Nephron (organoid): ENCODE measurements around the gene C3orf18.

ENCODE experiments used
- H3K27ac Mint-ChIP-seq, 3 experiments: 2 replicates each; pipeline ENCODE4 v1.8.0; 2020; ENCODE audit warnings: mixed read lengths in 3 of 3, mild to moderate bottlenecking in 2 of 3, moderate library complexity in 1 of 3
- H3K27me3 Mint-ChIP-seq: 2 replicates; pipeline ENCODE4 v1.8.0; 2021; ENCODE audit warnings: low read depth, mild to moderate bottlenecking, moderate library complexity, mixed read lengths
- H3K36me3 Mint-ChIP-seq: 2 replicates; pipeline ENCODE4 v1.8.0; 2020; ENCODE audit warnings: low read depth, mixed read lengths
- H3K4me1 Mint-ChIP-seq: 2 replicates; pipeline ENCODE4 v1.8.0; 2020; ENCODE audit warnings: mixed read lengths
- H3K4me3 Mint-ChIP-seq, 3 experiments: 2 replicates each; pipeline ENCODE4 v1.8.0; 2020; ENCODE audit warnings: mild to moderate bottlenecking in 3 of 3, mixed read lengths in 3 of 3, moderate library complexity in 2 of 3
- H3K9me3 Mint-ChIP-seq: 2 replicates; pipeline ENCODE4 v1.8.0; 2020; ENCODE audit warnings: mixed read lengths
- CTCF ChIP-seq, 3 experiments: fragments of 200-600 bp; sonication (generic); IDR thresholded peaks; one replicate each; pipeline ENCODE4 v1.5.0; 2021; ENCODE audit warnings: antibody characterized with exemption in 3 of 3; ENCODE audit not compliant: unreplicated experiment in 3 of 3

Gene C3orf18

GRCh38 chr3:50580683-50581458 lies 13.3 kb upstream of the C3orf18 start:
- Mint-ChIP-seq H3K36me3 (peaks cover 4% of the 10 kb centered on the region), H3K9me3 (no peaks in the 10 kb centered on the region), H3K27me3 (no peaks in the 10 kb centered on the region), H3K4me3 (no peak overlapping the region), H3K4me1 (no peaks in the 10 kb centered on the region), H3K27ac (no peak overlapping the region)
- TF ChIP-seq CTCF (IDR thresholded peaks at IDR 0.05; ENCODE audit: unreplicated experiment in 3 of 3) = no peak

GRCh38 chr3:50577348-50577747 lies 9.8 kb upstream of the C3orf18 start:
- H3K9me3 Mint-ChIP-seq = no peaks in the 10 kb centered on the region
- no peaks in the 10 kb centered on the region for H3K27me3 Mint-ChIP-seq
- no peaks in the 10 kb centered on the region for H3K4me1 Mint-ChIP-seq
- H3K27ac Mint-ChIP-seq = no peak overlapping the region
- no peaks in the 10 kb centered on the region for H3K36me3 Mint-ChIP-seq
- H3K4me3 Mint-ChIP-seq = no peak overlapping the region
- no peak for TF ChIP-seq CTCF (IDR thresholded peaks at IDR 0.05; ENCODE audit: unreplicated experiment in 3 of 3)

DNA sequence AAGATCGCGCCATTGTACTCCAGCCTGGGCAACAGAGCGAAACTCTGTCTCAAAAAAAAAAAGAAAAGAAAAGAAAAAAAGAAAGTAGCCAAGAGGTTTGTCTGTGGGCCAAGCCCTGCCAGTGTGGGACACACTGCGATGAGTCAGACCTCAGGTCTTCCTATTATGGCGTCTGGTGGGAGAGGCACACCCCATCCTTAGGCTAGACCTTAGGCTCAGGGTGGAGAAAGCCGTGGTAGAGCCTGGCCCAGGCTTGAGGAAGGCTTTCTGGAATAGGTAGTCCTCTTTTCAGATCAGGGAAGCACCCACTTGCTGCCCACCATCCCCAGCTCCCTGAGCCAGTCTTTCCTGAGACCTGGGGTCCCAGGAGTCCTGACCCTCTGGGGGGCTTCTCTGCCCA lies 7.8 kb upstream of the C3orf18 start:
- no peak for TF ChIP-seq CTCF (IDR thresholded peaks at IDR 0.05; ENCODE audit: unreplicated experiment in 3 of 3)
- H3K4me1 Mint-ChIP-seq = peaks cover 5% of the 10 kb centered on the region
- H3K9me3 Mint-ChIP-seq = no peaks in the 10 kb centered on the region
- no peak overlapping the region for H3K4me3 Mint-ChIP-seq
- H3K27ac Mint-ChIP-seq = no peak overlapping the region
- H3K27me3 Mint-ChIP-seq = no peaks in the 10 kb centered on the region
- no peaks in the 10 kb centered on the region for H3K36me3 Mint-ChIP-seq

GRCh38 chr3:50574444-50574831 lies 6.9 kb upstream of the C3orf18 start:
- H3K4me3 Mint-ChIP-seq = no peak overlapping the region
- H3K9me3 Mint-ChIP-seq = no peaks in the 10 kb centered on the region
- TF ChIP-seq CTCF (IDR thresholded peaks at IDR 0.05; ENCODE audit: unreplicated experiment in 3 of 3) = no peak
- no peaks in the 10 kb centered on the region for H3K27me3 Mint-ChIP-seq
- H3K36me3 Mint-ChIP-seq = no peaks in the 10 kb centered on the region
- peaks cover 8% of the 10 kb centered on the region for H3K4me1 Mint-ChIP-seq
- no peak overlapping the region for H3K27ac Mint-ChIP-seq

DNA sequence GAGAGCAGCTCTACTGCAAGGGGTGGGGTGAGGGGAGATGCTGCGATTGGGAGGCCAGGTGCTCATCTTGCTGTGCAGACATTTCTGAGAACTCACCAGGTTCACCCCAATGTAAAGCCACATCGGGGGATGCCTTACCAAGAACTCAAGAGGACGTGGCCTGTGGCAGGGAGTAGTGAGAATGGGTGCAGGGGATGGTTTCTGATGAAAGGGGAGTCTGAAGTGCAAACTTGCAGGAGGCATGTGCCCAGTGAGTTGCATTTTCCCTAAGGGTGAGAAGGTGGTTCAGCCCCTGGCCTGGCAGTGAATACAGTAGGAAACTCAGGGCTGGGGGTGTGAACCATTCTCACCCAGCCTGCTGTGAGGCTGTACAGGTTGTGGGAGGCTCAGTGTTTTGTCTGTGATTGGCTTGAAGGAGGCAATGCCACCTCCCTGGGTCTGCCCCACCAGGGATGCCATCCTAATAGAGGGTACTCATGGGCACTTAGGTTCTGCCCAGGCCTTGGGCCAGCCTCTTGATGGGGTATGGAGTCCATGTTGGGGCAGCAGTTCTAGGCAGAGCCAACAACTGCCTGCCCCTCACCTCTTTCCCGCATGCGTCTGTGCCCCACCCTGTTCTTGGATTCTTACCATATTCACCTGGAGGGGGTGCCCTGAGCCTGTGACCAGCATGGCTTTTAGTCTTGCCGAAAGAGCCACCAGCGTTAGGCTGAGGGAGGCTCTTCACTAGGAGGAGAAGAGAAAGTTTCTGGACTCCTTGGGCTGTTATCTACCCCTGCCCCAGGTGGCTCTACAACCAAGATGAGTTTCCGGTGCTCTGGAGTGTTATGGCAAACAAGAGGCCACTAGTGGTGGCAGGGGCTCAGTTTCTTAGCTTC lies 6.3 kb upstream of the C3orf18 start:
- Mint-ChIP-seq H3K4me1 (peaks cover 8% of the 10 kb centered on the region), H3K27ac (no peak overlapping the region), H3K27me3 (no peaks in the 10 kb centered on the region), H3K36me3 (no peaks in the 10 kb centered on the region), H3K9me3 (no peaks in the 10 kb centered on the region), H3K4me3 (no peak overlapping the region)
- TF ChIP-seq CTCF (IDR thresholded peaks at IDR 0.05; ENCODE audit: unreplicated experiment in 3 of 3) = no peak
